MM.1S (cell line): ENCODE measurements around the gene ZYG11A.

ENCODE experiments used
- DNase-seq: peaks from one replicate; pipeline ENCODE4 v3.0.0-alpha.2; 2015
- H2AFZ ChIP-seq: fragments of 300-600 bp; sonication (generic); 2 replicates; pipeline ENCODE4 v1.6.0; 2016; ENCODE audit warnings: antibody characterized with exemption, low read length
- H3F3A ChIP-seq: fragments of 300-600 bp; sonication (generic); 2 replicates; pipeline ENCODE4 v1.6.1; 2016; ENCODE audit warnings: mild to moderate bottlenecking, antibody characterized with exemption, low read length, moderate library complexity, mixed read lengths; ENCODE audit not compliant: insufficient read depth
- H3K27ac ChIP-seq: fragments of 300-600 bp; sonication (generic); 2 replicates; pipeline ENCODE4 v1.5.1; 2016; ENCODE audit warnings: mild to moderate bottlenecking, low read length
- H3K27me3 ChIP-seq: fragments of 300-600 bp; sonication (generic); replicated peaks from 2 replicates; pipeline ENCODE4 v1.6.0; 2016; ENCODE audit warnings: low read length; ENCODE audit not compliant: insufficient read depth
- H3K36me3 ChIP-seq: fragments of 300-600 bp; sonication (generic); replicated peaks from 2 replicates; pipeline ENCODE4 v1.6.1; 2016; ENCODE audit warnings: mild to moderate bottlenecking, low read length, mixed read lengths; ENCODE audit not compliant: insufficient read depth
- H3K4me1 ChIP-seq: fragments of 300-600 bp; sonication (generic); 2 replicates; pipeline ENCODE4 v1.6.1; 2016; ENCODE audit warnings: low read length, mixed read lengths
- H3K4me2 ChIP-seq: fragments of 300-600 bp; sonication (generic); 2 replicates; pipeline ENCODE4 v1.6.0; 2016; ENCODE audit warnings: low read depth, low read length
- H3K4me3 ChIP-seq: fragments of 300-600 bp; sonication (generic); 2 replicates; pipeline ENCODE4 v1.5.1; 2016; ENCODE audit warnings: low read length, mixed read lengths
- H3K79me2 ChIP-seq: fragments of 300-600 bp; sonication (generic); 2 replicates; pipeline ENCODE4 v1.6.1; 2016; ENCODE audit warnings: mixed run types, low read length, mixed read lengths
- H3K9ac ChIP-seq: fragments of 300-600 bp; sonication (generic); 2 replicates; pipeline ENCODE4 v1.6.1; 2016; ENCODE audit warnings: low read length, mixed read lengths
- H3K9me2 ChIP-seq: fragments of 300-600 bp; sonication (generic); replicated peaks from 2 replicates; pipeline ENCODE4 v1.6.1; 2016; ENCODE audit warnings: mild to moderate bottlenecking, low read length, mixed read lengths; ENCODE audit not compliant: insufficient read depth
- H3K9me3 ChIP-seq: fragments of 300-600 bp; sonication (generic); replicated peaks from 2 replicates; pipeline ENCODE4 v1.6.1; 2016; ENCODE audit warnings: mild to moderate bottlenecking, low read length, mixed read lengths; ENCODE audit not compliant: insufficient read depth
- H4K20me1 ChIP-seq: fragments of 300-600 bp; sonication (generic); 2 replicates; pipeline ENCODE4 v1.6.1; 2016; ENCODE audit warnings: mild to moderate bottlenecking, low read length, moderate library complexity, mixed read lengths; ENCODE audit not compliant: insufficient read depth
- CTCF ChIP-seq: fragments of 300-600 bp; sonication (generic); IDR thresholded peaks from 2 replicates; pipeline ENCODE4 v1.5.1; 2016; ENCODE audit warnings: antibody characterized with exemption, low read length, mixed read lengths
- EZH2 ChIP-seq: fragments of 300-600 bp; sonication (generic); optimal IDR thresholded peaks from 2 replicates; pipeline ENCODE3; 2017; ENCODE audit warnings: low read depth, mild to moderate bottlenecking, antibody characterized with exemption, low read length, mixed read lengths
- EZH2phosphoT487 ChIP-seq: fragments of 300-600 bp; sonication (generic); IDR thresholded peaks from 2 replicates; pipeline ENCODE4 v1.6.1; 2018; ENCODE audit warnings: antibody characterized with exemption, low read length

Gene ZYG11A

GRCh38 chr1:52856026-52856425 lies 13.5 kb downstream of the ZYG11A start:
- no peak overlapping the region for H3K4me2 ChIP-seq
- TF ChIP-seq EZH2 = no peak
- no peak for TF ChIP-seq CTCF
- TF ChIP-seq EZH2phosphoT487 = no peak
- no peaks in the 10 kb centered on the region for H3K9me2 ChIP-seq
- H3K9ac ChIP-seq = no peak overlapping the region
- no peaks in the 10 kb centered on the region for H3K79me2 ChIP-seq
- no peaks in the 10 kb centered on the region for H3F3A ChIP-seq
- no peaks in the 10 kb centered on the region for H3K4me1 ChIP-seq
- H3K36me3 ChIP-seq = no peaks in the 10 kb centered on the region
- no peak overlapping the region for H2AFZ ChIP-seq
- H4K20me1 ChIP-seq = no peaks in the 10 kb centered on the region
- H3K27ac ChIP-seq = no peak overlapping the region
- H3K4me3 ChIP-seq = no peak overlapping the region
- no peaks in the 10 kb centered on the region for H3K27me3 ChIP-seq
- no peaks in the 10 kb centered on the region for H3K9me3 ChIP-seq
- DNase-seq = no peak

DNA sequence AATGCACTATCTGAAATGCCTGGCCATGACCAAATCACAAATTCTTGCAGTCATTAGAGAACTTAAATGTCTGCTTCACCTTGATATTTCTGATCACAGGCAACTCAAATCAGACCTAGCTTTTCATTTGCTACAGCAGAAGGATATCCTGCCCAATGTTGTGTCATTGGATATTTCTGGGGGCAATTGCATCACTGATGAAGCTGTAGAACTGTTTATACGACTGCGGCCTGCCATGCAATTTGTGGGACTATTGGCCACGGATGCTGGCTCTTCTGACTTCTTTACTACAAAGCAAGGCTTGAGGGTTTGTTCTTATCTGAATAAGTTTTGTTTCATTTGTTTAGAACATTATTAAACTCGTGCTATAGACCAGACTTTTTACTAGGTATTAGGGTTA lies 14.9 kb downstream of the ZYG11A start:
- Histone ChIP-seq H3K4me2 (no peak overlapping the region), H3K27ac (no peak overlapping the region), H2AFZ (no peak overlapping the region), H3F3A (no peaks in the 10 kb centered on the region), H3K9ac (no peak overlapping the region), H3K4me1 (no peaks in the 10 kb centered on the region), H3K9me3 (no peaks in the 10 kb centered on the region), H3K79me2 (no peaks in the 10 kb centered on the region), H3K9me2 (no peaks in the 10 kb centered on the region), H3K4me3 (no peak overlapping the region), H3K36me3 (no peaks in the 10 kb centered on the region), H3K27me3 (no peaks in the 10 kb centered on the region), H4K20me1 (no peaks in the 10 kb centered on the region)
- TF ChIP-seq EZH2phosphoT487 (no peak), EZH2 (no peak), CTCF (no peak)
- DNase-seq = no peak

- Histone ChIP-seq H3F3A (no peaks in the 10 kb centered on the region), H3K9ac (no peak overlapping the region), H3K27me3 (no peaks in the 10 kb centered on the region), H3K4me2 (no peak overlapping the region), H3K79me2 (no peaks in the 10 kb centered on the region), H3K9me2 (no peaks in the 10 kb centered on the region), H3K27ac (no peak overlapping the region), H4K20me1 (no peaks in the 10 kb centered on the region), H3K9me3 (no peaks in the 10 kb centered on the region), H2AFZ (no peak overlapping the region), H3K4me3 (no peak overlapping the region), H3K4me1 (0 out of 2 replicates have a peak, but pooled peaks cover 4% of the 10 kb centered on the region), H3K36me3 (no peaks in the 10 kb centered on the region)
- DNase-seq = no peak
- TF ChIP-seq EZH2 = no peak
- no peak for TF ChIP-seq CTCF
- TF ChIP-seq EZH2phosphoT487 = no peak
Observed at GRCh38 chr1:52862666-52863458, 20.3 kb downstream of the ZYG11A start.
